H1 (cell line): ENCODE data around the gene IGSF11. TPM values are rescaled to one million over a fixed set of nuclear protein-coding genes. Genes with fewer than 3 reads are reported as not detected.

ENCODE experiments used
- CTCF ChIA-PET: fragments of 300-600 bp; sonication (Branson Sonifier 250); formaldehyde crosslinking; loops from one replicate; lab custom pipeline; 2021; ENCODE audit not compliant: partially characterized antibody; lab: Charles Lee
- POLR2A ChIA-PET: fragments of 300-600 bp; sonication (Branson Sonifier 250); formaldehyde crosslinking; loops from one replicate; lab custom pipeline; 2021; ENCODE audit warnings: inconsistent platforms; ENCODE audit not compliant: partially characterized antibody; lab: Charles Lee
- DNase-seq, 2 experiments: peaks; one replicate each; pipeline versions ENCODE4 v3.0.0 to v3.0.0-alpha.2; 2010 to 2022; ENCODE audit warnings: low spot score in 2 of 2, low read depth in 1 of 2, mixed read lengths in 1 of 2
- FAIRE-seq: peaks from 2 replicates; lab custom pipeline; 2011; peaks lifted over from hg19 to GRCh38; lab: Jason Lieb, UNC
- H2AFZ ChIP-seq: 2 replicates; pipeline ENCODE4 v1.8.1; 2012; ENCODE audit warnings: low read length, inconsistent platforms
- H2AK5ac ChIP-seq: 2 replicates; pipeline ENCODE4 v1.6.1; 2013; ENCODE audit warnings: low read depth, low read length
- H2BK120ac ChIP-seq: replicated peaks from 2 replicates; pipeline ENCODE3; 2013; ENCODE audit warnings: low read depth, low read length, inconsistent platforms
- H2BK12ac ChIP-seq: 2 replicates; pipeline ENCODE4 v1.6.1; 2013; ENCODE audit warnings: low read depth, low read length
- H2BK15ac ChIP-seq: 2 replicates; pipeline ENCODE4 v1.6.1; 2013; ENCODE audit warnings: low read length
- H2BK20ac ChIP-seq: 2 replicates; pipeline ENCODE4 v1.6.1; 2013; ENCODE audit warnings: low read length
- H2BK5ac ChIP-seq: 2 replicates; pipeline ENCODE4 v1.6.1; 2013; ENCODE audit warnings: low read depth, low read length
- H3K14ac ChIP-seq: 2 replicates; pipeline ENCODE4 v1.6.1; 2013; ENCODE audit warnings: inconsistent platforms; ENCODE audit not compliant: insufficient read length
- H3K18ac ChIP-seq: 2 replicates; pipeline ENCODE4 v1.6.1; 2013; ENCODE audit warnings: low read length; ENCODE audit errors: extremely low read depth
- H3K23ac ChIP-seq: 2 replicates; pipeline ENCODE4 v1.6.1; 2013; ENCODE audit warnings: inconsistent platforms; ENCODE audit not compliant: insufficient read length
- H3K23me2 ChIP-seq: 2 replicates; pipeline ENCODE4 v1.6.1; 2013; ENCODE audit warnings: low read depth, low read length
- H3K27ac ChIP-seq: 2 replicates; pipeline ENCODE4 v1.6.1; 2011; ENCODE audit warnings: low read depth, low read length, inconsistent platforms
- H3K27me3 ChIP-seq, 4 experiments: replicated peaks in 1 of 4; 1 replicate in 1 of 4; 2 replicates in 3 of 4; pipeline versions ENCODE4 v1.6.1 to v1.8.1; 2011 to 2013; ENCODE audit warnings: low read length in 3 of 4, mild to moderate bottlenecking in 3 of 4, inconsistent platforms in 2 of 4, mixed read lengths in 2 of 4, moderate library complexity in 1 of 4; ENCODE audit not compliant: control insufficient read depth in 3 of 4, insufficient read depth in 3 of 4; ENCODE audit errors: extremely low read depth in 1 of 4
- H3K36me3 ChIP-seq, 4 experiments: 2 replicates each; pipeline versions ENCODE4 v1.6.1 to v1.8.1; 2011 to 2013; ENCODE audit warnings: mild to moderate bottlenecking in 4 of 4, low read length in 3 of 4, moderate library complexity in 2 of 4, control low read depth in 1 of 4, inconsistent platforms in 1 of 4; ENCODE audit not compliant: insufficient read depth in 4 of 4, control insufficient read depth in 2 of 4
- H3K4ac ChIP-seq: replicated peaks from 2 replicates; pipeline ENCODE3; 2013; ENCODE audit warnings: low read length, low read depth, mixed read lengths, inconsistent platforms; ENCODE audit not compliant: insufficient read length
- H3K4me1 ChIP-seq, 4 experiments: replicated peaks in 1 of 4; 1 replicate in 1 of 4; 2 replicates in 3 of 4; pipeline versions ENCODE4 v1.6.1 to v1.8.1; 2011 to 2013; ENCODE audit warnings: low read length in 3 of 4, inconsistent platforms in 2 of 4, mixed read lengths in 1 of 4; ENCODE audit not compliant: insufficient read depth in 4 of 4, control insufficient read depth in 3 of 4
- H3K4me2 ChIP-seq, 2 experiments: 2 replicates each; pipeline versions ENCODE4 v1.6.1 to v1.8.1; 2011 to 2013; ENCODE audit warnings: low read depth in 2 of 2, low read length in 2 of 2, control low read depth in 1 of 2, inconsistent platforms in 1 of 2, mild to moderate bottlenecking in 1 of 2; ENCODE audit not compliant: insufficient read depth in 1 of 2
- H3K4me3 ChIP-seq, 4 experiments: fragments of 200-600, 300-600 bp in 1 of 4; sonication (generic), shearing (Covaris generic), sonication (Bioruptor Twin) in 1 of 4; 2 replicates each; pipeline versions ENCODE4 v1.5.1 to v1.8.1; 2011 to 2016; ENCODE audit warnings: low read length in 4 of 4, low read depth in 3 of 4, control low read depth in 2 of 4, inconsistent platforms in 2 of 4, mild to moderate bottlenecking in 2 of 4, mixed read lengths in 1 of 4, moderate library complexity in 1 of 4; ENCODE audit not compliant: insufficient read depth in 2 of 4; ENCODE audit errors: extremely low read depth in 1 of 4
- H3K56ac ChIP-seq: replicated peaks from 2 replicates; pipeline ENCODE3; 2013; ENCODE audit warnings: low read depth, mild to moderate bottlenecking, mixed read lengths, low read length, inconsistent platforms; ENCODE audit not compliant: insufficient read length
- H3K79me1 ChIP-seq: 2 replicates; pipeline ENCODE4 v1.6.1; 2013; ENCODE audit warnings: low read depth, low read length, control low read depth
- H3K79me2 ChIP-seq, 2 experiments: 2 replicates each; pipeline versions ENCODE4 v1.6.1 to v1.8.1; 2012 to 2013; ENCODE audit warnings: low read length in 2 of 2, mild to moderate bottlenecking in 2 of 2, inconsistent platforms in 1 of 2; ENCODE audit not compliant: insufficient read depth in 2 of 2, control insufficient read depth in 1 of 2
- H3K9ac ChIP-seq, 4 experiments: replicated peaks in 1 of 4; 1 replicate in 1 of 4; 2 replicates in 3 of 4; pipeline versions ENCODE4 v1.6.1 to v1.8.1; 2011 to 2013; ENCODE audit warnings: low read depth in 3 of 4, low read length in 3 of 4, control low read depth in 2 of 4, mild to moderate bottlenecking in 2 of 4, moderate library complexity in 2 of 4, inconsistent platforms in 1 of 4; ENCODE audit errors: extremely low read depth in 1 of 4
- H3K9me3 ChIP-seq, 2 experiments: 2 replicates each; pipeline versions ENCODE4 v1.6.1 to v1.8.1; 2012 to 2013; ENCODE audit warnings: mild to moderate bottlenecking in 2 of 2, moderate library complexity in 2 of 2, control low read depth in 1 of 2, inconsistent platforms in 1 of 2, low read depth in 1 of 2, low read length in 1 of 2, mixed read lengths in 1 of 2; ENCODE audit not compliant: insufficient read depth in 2 of 2
- H4K20me1 ChIP-seq, 2 experiments: replicated peaks in 1 of 2; 2 replicates each; pipeline versions ENCODE3 to v1.8.1; 2011 to 2013; ENCODE audit warnings: inconsistent platforms in 2 of 2, low read length in 2 of 2, mild to moderate bottlenecking in 1 of 2; ENCODE audit not compliant: insufficient read depth in 2 of 2, control insufficient read depth in 1 of 2
- H4K5ac ChIP-seq: 2 replicates; pipeline ENCODE4 v1.6.1; 2013; ENCODE audit warnings: low read length, low read depth, mixed read lengths, inconsistent platforms; ENCODE audit not compliant: insufficient read length
- H4K8ac ChIP-seq: 2 replicates; pipeline ENCODE4 v1.8.0; 2013; ENCODE audit warnings: mild to moderate bottlenecking, moderate library complexity, low read length, inconsistent platforms; ENCODE audit not compliant: insufficient read depth; ENCODE audit errors: extremely low read depth
- H4K91ac ChIP-seq: replicated peaks from 2 replicates; pipeline ENCODE3; 2013; ENCODE audit warnings: low read length, mixed read lengths, inconsistent platforms; ENCODE audit not compliant: insufficient read length
- ATF2 ChIP-seq: IDR thresholded peaks from 2 replicates; pipeline ENCODE4 v1.6.1; 2012; ENCODE audit warnings: low read length, inconsistent platforms
- BRCA1 ChIP-seq: IDR thresholded peaks from 2 replicates; pipeline ENCODE4 v1.6.1; 2012; ENCODE audit warnings: low read depth, low read length, improper control_type of control experiment
- CBX5 ChIP-seq: fragments of 300-800, 300-1000 bp; sonication (generic); IDR thresholded peaks from 2 replicates; pipeline ENCODE4 v1.7.1; 2016; ENCODE audit warnings: antibody characterized with exemption, low read length, low read depth
- CHD2 ChIP-seq: IDR thresholded peaks from 2 replicates; pipeline ENCODE4 v1.6.1; 2012; ENCODE audit warnings: low read length, improper control_type of control experiment
- CREB1 ChIP-seq: IDR thresholded peaks from 2 replicates; pipeline ENCODE4 v1.6.1; 2012; ENCODE audit warnings: inconsistent platforms
- EP300 ChIP-seq, 2 experiments: IDR thresholded peaks; 1 replicate in 1 of 2; 2 replicates in 1 of 2; pipeline ENCODE4 v1.6.1; 2011 to 2012; ENCODE audit warnings: low read depth in 2 of 2, low read length in 2 of 2, mild to moderate bottlenecking in 2 of 2, borderline replicate concordance in 1 of 2, inconsistent platforms in 1 of 2, moderate library complexity in 1 of 2
- GTF2F1 ChIP-seq: IDR thresholded peaks from 2 replicates; pipeline ENCODE4 v1.6.1; 2012; ENCODE audit warnings: low read depth, low read length, improper control_type of control experiment, borderline replicate concordance
- RFX5 ChIP-seq: IDR thresholded peaks from 2 replicates; pipeline ENCODE4 v1.6.1; 2011; ENCODE audit warnings: low read depth, low read length, improper control_type of control experiment, borderline replicate concordance
- SP1 ChIP-seq: IDR thresholded peaks from 2 replicates; pipeline ENCODE4 v1.6.1; 2011; ENCODE audit warnings: low read depth, low read length
- SP2 ChIP-seq: IDR thresholded peaks from 2 replicates; pipeline ENCODE4 v1.6.1; 2012; ENCODE audit warnings: mild to moderate bottlenecking, low read length, inconsistent platforms
- SRF ChIP-seq: IDR thresholded peaks from 2 replicates; pipeline ENCODE4 v1.6.1; 2011; ENCODE audit warnings: mild to moderate bottlenecking, low read depth, low read length, moderate library complexity
- TAF1 ChIP-seq: IDR thresholded peaks from 2 replicates; pipeline ENCODE4 v1.6.1; 2011; ENCODE audit warnings: mild to moderate bottlenecking, low read depth, low read length
- TAF7 ChIP-seq: optimal IDR thresholded peaks from 2 replicates; pipeline ENCODE3; 2011; ENCODE audit warnings: low read depth, mild to moderate bottlenecking, inconsistent platforms, low read length, moderate library complexity, borderline replicate concordance
- WGBS, 2 experiments: shearing (Covaris generic) in 1 of 2; methylation state at CpG; one replicate each; pipeline versions ENCODE4 v1.1.6 to v1.1.7; 2013 to 2015; ENCODE audit warnings: low lambda C conversion rate in 2 of 2, mixed read lengths in 2 of 2, inconsistent platforms in 1 of 2, low coverage in 1 of 2, missing lambda C conversion rate in 1 of 2; ENCODE audit not compliant: insufficient replicate concordance in 2 of 2, insufficient coverage in 1 of 2, insufficient read length in 1 of 2; ENCODE audit errors: extremely low coverage in 1 of 2, missing lambda C conversion rate in 1 of 2; 5-methylcytosine and 5-hydroxymethylcytosine counted together
- polyA plus RNA-seq, 7 experiments: library from polyadenylated mRNA; depleted of rRNA in 3 of 7; stranded (reverse) in 5 of 7; unstranded in 2 of 7; fragments of >200 nt in 5 of 7; fragments of 200-250 nt in 2 of 7; gene quantifications; 1 replicate in 5 of 7; 2 replicates in 1 of 7; 4 replicates in 1 of 7; pipeline versions ENCODE4 v1.2.1 to v1.2.3, GENCODE V29; 2011 to 2013; ENCODE audit warnings: missing spikeins in 2 of 7, mixed read lengths in 2 of 7
- total RNA-seq: library from RNA; stranded (reverse); fragmentation: NEBNext Ultra II Directional; extraction: Animal tissue kit (Norgen Biotek cat#: 25700); gene quantifications from 2 replicates; pipeline ENCODE4 v1.2.1, GENCODE V29; 2021

Gene IGSF11
- total and polyA plus RNA-seq, 2 of the 8 experiments (the other 6 are each of a cell fraction or from before 2014, with no cell fraction given) = 1.1 to 4.1 TPM

DNA sequence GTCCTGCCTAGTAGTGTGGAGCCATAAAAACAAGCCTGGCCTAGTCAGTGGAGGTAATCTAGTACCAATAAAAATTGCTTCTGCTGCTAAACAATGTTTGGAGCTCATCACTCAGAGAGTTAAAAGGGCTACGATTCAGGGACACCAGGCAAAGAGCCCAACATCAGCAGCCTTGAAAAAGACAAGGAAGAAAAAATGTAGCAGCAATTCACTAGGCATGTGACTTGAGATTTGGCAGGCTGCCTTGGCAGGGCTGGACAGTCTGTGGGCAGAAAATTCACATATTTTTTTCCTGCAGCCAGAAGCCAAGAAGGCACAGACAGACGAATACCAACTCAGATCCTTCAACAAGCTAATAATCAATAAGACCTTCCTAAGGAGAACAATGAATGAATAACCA, 47.2 kb downstream of the IGSF11 start:
- no peak overlapping the region for H4K8ac ChIP-seq
- H4K91ac ChIP-seq = peak overlapping the region; percentile 71
- ChIA-PET CTCF (interaction anchor here (1.6 to 3.8 kb wide), 4 partner anchors 12 to 112 kb away, joined by 4 to 26 read pairs (median 6); partner anchors contain the start of gene IGSF11), POLR2A (no interaction called here)
- H3K79me1 ChIP-seq = no peaks in the 10 kb centered on the region
- H3K9ac ChIP-seq = no peak overlapping the region
- H2BK20ac ChIP-seq = no peak overlapping the region
- no peak overlapping the region for H3K14ac ChIP-seq
- no peak overlapping the region for H3K27ac ChIP-seq
- H2AK5ac ChIP-seq = peak overlapping the region; percentile 68; the same call in 1 of the 2 replicates
- no peak overlapping the region; a peak in 1 of 4 replicates for H3K4me2 ChIP-seq
- 87% methylated on average over 2 of the region's 2 CpGs; no CpG with 5 or more reads in 1 of the 2 experiments for WGBS, 2 experiments
- no peak overlapping the region for H2BK5ac ChIP-seq
- H2BK12ac ChIP-seq = 0 out of 2 replicates have a peak overlapping the region, but pooled peaks have one; percentile 70
- no peaks in the 10 kb centered on the region for H4K20me1 ChIP-seq
- H4K5ac ChIP-seq = no peak overlapping the region
- H3K36me3 ChIP-seq = no peaks in the 10 kb centered on the region
- no peak overlapping the region; the same call in 1 of the 2 replicates for H3K18ac ChIP-seq
- no peaks in the 10 kb centered on the region for H3K27me3 ChIP-seq
- no peak for FAIRE-seq
- H2AFZ ChIP-seq = no peak overlapping the region
- no peak overlapping the region for H2BK15ac ChIP-seq
- peaks cover 0 to 15% (median 10%) of the 10 kb centered on the region in 4 experiments; a peak in 3 of 7 replicates for H3K4me1 ChIP-seq
- no peaks in the 10 kb centered on the region for H3K9me3 ChIP-seq
- no peak overlapping the region for H3K56ac ChIP-seq
- no peak overlapping the region for H3K23ac ChIP-seq
- no peaks in the 10 kb centered on the region; the same call in 1 of the 2 replicates for H3K23me2 ChIP-seq
- H3K4ac ChIP-seq = peak overlapping the region; percentile 10
- H2BK120ac ChIP-seq = peak overlapping the region; percentile 18
- H3K4me3 ChIP-seq = no peak overlapping the region; a peak in 1 of 8 replicates
- DNase-seq = no peak
- H3K79me2 ChIP-seq = no peaks in the 10 kb centered on the region
- TF ChIP-seq TAF7 = no peak
- TF ChIP-seq SRF = no peak
- no peak for TF ChIP-seq BRCA1
- TF ChIP-seq RFX5 = no peak
- no peak for TF ChIP-seq TAF1
- TF ChIP-seq SP1 = no peak
- TF ChIP-seq CBX5 = no peak
- TF ChIP-seq GTF2F1 = no peak
- TF ChIP-seq SP2 = no peak
- TF ChIP-seq CREB1 = no peak
- no peak for TF ChIP-seq EP300 (IDR thresholded peaks at IDR 0.05; ENCODE audit: borderline replicate concordance in 1 of 2, low read depth in 2 of 2, low read length in 2 of 2)
- no peak for TF ChIP-seq ATF2
- no peak for TF ChIP-seq CHD2
